NCI-H2107 treated with DMSO at 0.1 percent for 48 hours (cell line): ENCODE results near the gene EVI5.
A peak's percentile ranks its signal among the peaks of the same experiment; 100 is the strongest.

Experiments
- DNase-seq: peaks from one replicate; lab custom pipeline; 2025; ENCODE audit not compliant: unreplicated experiment; lab: John Stamatoyannopoulos, UW

The EVI5 gene

DNA sequence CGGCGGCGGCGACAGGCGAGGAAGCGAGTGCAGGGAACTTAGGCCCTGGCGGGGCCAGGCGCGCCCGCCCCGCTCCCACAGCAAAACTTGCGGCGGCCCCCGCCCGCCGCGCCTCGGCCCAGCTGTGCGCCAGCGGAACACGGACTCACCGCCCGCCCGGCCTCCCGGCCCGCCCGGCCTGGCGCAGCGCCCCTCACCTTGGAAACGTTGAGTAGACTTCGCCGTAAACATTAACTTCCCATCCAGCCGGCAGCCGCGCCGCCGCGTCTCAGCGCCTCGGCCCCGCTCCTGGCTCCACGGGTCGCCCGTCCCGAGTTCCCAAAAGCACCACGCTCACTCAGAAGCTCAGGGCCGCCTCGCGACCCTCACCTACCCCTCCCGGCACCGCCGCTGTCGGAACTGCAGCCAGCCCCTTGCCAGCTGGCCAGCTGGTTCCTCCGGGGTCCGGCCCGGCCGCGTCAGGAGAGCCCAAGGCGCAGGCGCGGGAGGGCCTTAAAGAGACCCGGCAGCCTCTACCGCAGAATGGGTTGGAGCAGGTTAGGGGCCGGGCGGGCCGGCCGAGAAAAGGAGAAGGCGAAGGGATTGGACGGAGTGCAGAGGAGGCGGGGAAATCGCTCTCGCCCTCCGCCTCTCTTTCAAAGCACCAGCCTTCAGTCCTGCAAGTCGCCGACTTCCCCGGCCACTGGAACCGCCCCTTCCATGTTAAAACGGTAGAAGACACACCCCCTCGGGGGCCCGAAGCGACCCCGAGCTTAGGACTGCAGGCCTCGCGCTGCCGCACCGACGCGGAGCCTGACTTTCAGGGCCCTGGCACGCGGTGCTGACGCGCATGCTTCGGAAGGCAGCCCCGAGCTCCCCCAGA lies at the start of gene EVI5:
Gene EVI5 (minus strand): TSS at position 470 of the 862 bp plus-strand sequence. CDS start 48,562 bp downstream, outside the sequence.
- DNase-seq, result peak; percentile 94

GRCh38 chr1:92834617-92835016 lies 49.7 kb upstream of the EVI5 start:
- no peak for DNase-seq

DNA sequence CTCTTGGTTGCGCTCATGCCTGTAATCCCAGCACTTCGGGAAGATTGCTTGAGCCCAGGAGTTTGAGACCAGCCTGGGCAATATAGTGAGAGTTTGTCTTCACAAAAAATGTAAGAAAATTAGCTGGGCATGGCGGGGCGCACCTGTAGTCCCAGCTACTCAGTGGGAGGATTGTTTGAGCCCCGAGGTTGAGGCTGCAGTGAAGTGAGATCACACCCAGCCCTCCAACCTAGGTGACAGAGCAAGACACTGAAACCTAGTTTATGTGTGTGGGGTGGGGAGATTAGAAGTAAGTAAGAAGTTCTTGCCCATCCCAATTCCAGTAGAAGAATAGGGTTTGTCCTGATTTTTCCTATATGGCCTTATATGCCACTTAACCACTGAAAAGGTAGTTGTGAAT lies 48.9 kb upstream of the EVI5 start:
- DNase-seq, result no peak

- no peak for DNase-seq
Measured at GRCh38 chr1:92832537-92833114, 47.7 kb upstream of the EVI5 start.

DNA sequence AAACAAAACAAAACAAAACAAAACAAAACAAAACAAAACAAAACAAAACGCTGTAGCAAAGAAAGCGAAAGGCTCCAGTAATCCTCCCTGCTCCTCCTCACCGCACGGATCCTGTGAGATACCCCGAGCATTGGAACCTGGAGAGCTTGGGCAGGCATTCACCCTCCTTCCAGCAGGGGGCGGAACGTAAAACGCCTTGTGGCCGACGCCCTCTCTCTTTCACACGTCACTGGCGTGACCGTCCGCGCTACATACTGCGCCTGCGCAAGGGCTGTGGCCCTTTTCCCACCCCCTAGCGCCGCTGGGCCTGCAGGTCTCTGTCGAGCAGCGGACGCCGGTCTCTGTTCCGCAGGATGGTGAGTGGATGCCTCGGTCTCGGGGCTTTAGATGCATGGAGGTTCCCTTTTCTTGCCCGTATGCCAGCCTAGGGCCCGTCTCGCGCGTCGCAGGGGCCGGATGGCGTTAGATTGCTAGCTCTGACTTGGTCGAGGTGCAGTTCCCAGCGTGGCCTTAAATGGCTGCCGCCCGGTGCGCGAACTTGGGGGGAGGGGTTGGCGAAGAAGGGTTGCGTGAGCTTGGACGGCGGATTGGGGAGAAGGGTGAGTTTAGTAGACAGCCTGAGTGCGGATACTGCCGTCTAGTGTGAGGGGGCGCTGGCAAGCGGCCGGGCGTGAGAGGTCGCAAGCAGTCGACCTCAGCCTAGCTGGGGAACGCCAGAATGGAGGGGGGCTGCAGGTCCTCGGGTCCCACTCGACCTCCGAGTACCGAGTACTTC lies 47.0 kb upstream of the EVI5 start, which contains the start of gene RPL5:
Gene RPL5 (plus strand): TSS at position 279 of the 775 bp plus-strand sequence. CDS start 75 bp downstream, at position 354.
- DNase-seq, result peak; percentile 98

- no peak for DNase-seq
Measured at GRCh38 chr1:92831368-92831761, 46.5 kb upstream of the EVI5 start.

DNA sequence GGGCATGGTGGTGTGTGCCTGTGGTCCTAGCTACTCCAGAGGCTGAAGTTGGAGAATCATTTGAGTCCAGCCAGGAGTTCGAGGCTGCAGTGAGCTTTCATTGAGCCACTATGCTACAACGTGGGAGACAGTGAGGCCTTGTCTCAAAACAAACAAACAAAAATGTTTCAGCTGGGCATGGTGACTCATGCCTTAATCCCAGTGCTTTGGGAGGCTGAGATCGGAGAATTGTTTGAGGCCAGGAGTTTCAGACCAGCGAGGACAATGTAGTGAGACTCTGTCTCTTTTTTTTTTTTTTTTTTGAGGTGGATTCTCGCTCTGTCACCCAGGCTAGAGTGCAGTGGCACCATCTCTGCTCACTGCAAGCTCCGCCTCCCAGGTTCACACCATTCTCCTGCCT lies 41.9 kb upstream of the EVI5 start:
- no peak for DNase-seq

GRCh38 chr1:92822879-92823278 lies 38.0 kb upstream of the EVI5 start:
- DNase-seq, result no peak

- DNase-seq, result no peak
Measured at GRCh38 chr1:92820551-92820950, 35.6 kb upstream of the EVI5 start.

GRCh38 chr1:92820024-92820423 lies 35.1 kb upstream of the EVI5 start:
- no peak for DNase-seq

DNA sequence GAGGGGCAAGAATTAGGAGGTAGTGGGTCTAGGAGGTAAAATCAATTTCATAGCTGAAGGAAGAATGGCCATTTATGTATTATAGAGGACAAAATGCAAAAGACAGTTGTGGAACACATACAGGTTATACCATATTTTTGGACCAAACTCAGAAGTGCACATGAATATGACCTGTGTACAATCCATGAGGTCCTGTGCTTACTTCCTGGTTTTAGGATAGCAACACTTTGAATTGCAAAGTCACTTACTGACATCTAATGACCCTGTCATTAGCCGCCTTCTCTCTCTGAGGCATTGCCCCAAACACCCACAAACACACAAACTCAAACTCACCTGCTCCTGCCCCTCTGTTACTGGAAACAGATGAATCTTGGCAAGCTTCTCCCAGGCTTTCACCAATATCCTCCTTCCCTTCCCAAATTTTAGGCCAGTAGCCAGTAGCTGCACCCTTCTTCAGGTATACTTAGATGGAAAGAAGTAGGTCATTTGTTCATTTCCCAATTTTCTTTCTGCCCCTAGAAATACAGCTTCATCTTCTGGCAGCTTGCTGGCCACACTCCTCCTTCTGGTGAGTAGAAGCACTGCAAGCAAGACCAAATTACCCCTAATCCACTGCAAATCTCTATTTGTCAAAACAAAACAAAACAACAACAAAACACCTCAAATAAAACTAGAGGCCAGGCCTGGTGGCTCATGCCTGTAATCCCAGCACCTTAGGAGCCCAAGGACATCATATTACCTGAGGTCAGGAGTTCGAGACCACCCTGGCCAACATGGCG lies 33.3 kb upstream of the EVI5 start:
- DNase-seq, result peak; percentile 29

GRCh38 chr1:92817137-92817697 lies 32.3 kb upstream of the EVI5 start:
- DNase-seq, result no peak

DNA sequence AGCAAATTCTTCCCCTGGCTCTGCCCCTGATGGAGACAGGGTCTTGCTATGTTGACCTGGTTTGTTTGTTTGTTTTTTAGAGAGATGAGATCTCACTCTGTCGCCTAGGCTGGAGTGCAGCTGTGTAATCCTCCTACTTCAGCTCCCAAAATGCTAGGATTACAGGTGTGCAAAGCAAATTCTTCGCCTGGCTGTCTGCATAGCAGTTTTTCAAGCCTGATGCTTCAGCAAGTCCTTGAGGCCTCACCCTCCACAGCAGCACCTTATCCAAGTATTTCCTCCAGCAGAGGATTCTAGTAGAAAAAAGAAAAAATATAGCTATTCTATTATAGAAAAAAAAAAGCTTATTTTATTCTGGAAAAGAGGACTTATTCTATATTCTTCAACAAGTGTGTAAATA lies 31.8 kb upstream of the EVI5 start:
- DNase-seq, result no peak

- DNase-seq, result no peak
Measured at GRCh38 chr1:92808381-92808780, 23.5 kb upstream of the EVI5 start.

GRCh38 chr1:92805216-92805615 lies 20.3 kb upstream of the EVI5 start:
- DNase-seq, result no peak

GRCh38 chr1:92804721-92805201 lies 19.9 kb upstream of the EVI5 start:
- DNase-seq, result no peak

GRCh38 chr1:92803140-92803887 lies 18.4 kb upstream of the EVI5 start:
- no peak for DNase-seq

DNA sequence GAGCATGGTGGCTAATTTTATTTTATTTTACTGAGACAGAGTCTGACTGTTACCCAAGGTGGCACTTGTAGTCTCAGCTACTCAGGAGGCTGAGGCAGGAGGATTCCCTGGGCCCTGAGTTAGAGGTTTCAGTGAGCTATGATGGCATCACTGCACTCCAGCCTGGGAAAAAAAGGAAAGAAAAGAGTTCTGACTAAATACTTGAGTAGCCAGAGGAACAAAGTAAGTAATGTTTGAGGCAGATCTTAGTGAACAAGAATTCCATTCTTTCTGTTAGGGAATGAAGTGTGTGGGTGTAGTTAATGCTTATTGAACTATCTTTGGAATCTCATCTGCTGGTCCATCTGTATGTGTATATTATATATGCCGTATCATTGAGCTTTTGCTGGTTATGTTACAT lies 13.1 kb upstream of the EVI5 start:
- no peak for DNase-seq

- DNase-seq, result peak; percentile 59
Measured at GRCh38 chr1:92797297-92797696, 12.4 kb upstream of the EVI5 start.

- no peak for DNase-seq
Measured at GRCh38 chr1:92795166-92795565, 10.3 kb upstream of the EVI5 start.
